ENCODE results near the gene CCDC12. TPM values are rescaled to one million over a fixed set of nuclear protein-coding genes. Genes with fewer than 3 reads are reported as not detected.

Gene CCDC12
- total RNA-seq, 1 donor from 2014 or later = 36.3 TPM

GRCh38 chr3:46962990-46963389 lies 13.6 kb downstream of the CCDC12 start:
- peaks cover 11% of the 10 kb centered on the region for H3K27me3 Mint-ChIP-seq (ENCODE audit: unreplicated experiment)
- peak overlapping the region; percentile 20 for H3K27ac Mint-ChIP-seq (ENCODE audit: unreplicated experiment)
- H3K4me1 Mint-ChIP-seq (ENCODE audit: unreplicated experiment) = peaks cover 35% of the 10 kb centered on the region
- DNase-seq (ENCODE audit: low spot score) = no peak
- peaks cover 28% of the 10 kb centered on the region for H3K36me3 Mint-ChIP-seq (ENCODE audit: low read depth, unreplicated experiment)
- no peak overlapping the region for H3K4me3 Mint-ChIP-seq (ENCODE audit: unreplicated experiment)
- H3K9me3 Mint-ChIP-seq (ENCODE audit: unreplicated experiment) = no peaks in the 10 kb centered on the region
- no peak for TF ChIP-seq CTCF (IDR thresholded peaks at IDR 0.05; ENCODE audit: unreplicated experiment)

GRCh38 chr3:46962427-46962826 lies 14.1 kb downstream of the CCDC12 start:
- no peak for TF ChIP-seq CTCF (IDR thresholded peaks at IDR 0.05; ENCODE audit: unreplicated experiment)
- Mint-ChIP-seq H3K4me1 (ENCODE audit: unreplicated experiment) (peaks cover 33% of the 10 kb centered on the region), H3K4me3 (ENCODE audit: unreplicated experiment) (no peak overlapping the region), H3K9me3 (ENCODE audit: unreplicated experiment) (no peaks in the 10 kb centered on the region), H3K36me3 (ENCODE audit: low read depth, unreplicated experiment) (peaks cover 28% of the 10 kb centered on the region), H3K27ac (ENCODE audit: unreplicated experiment) (no peak overlapping the region), H3K27me3 (ENCODE audit: unreplicated experiment) (peaks cover 11% of the 10 kb centered on the region)
- DNase-seq (ENCODE audit: low spot score) = no peak

- Mint-ChIP-seq H3K27ac (ENCODE audit: unreplicated experiment) (peak overlapping the region; percentile 98), H3K9me3 (ENCODE audit: unreplicated experiment) (no peaks in the 10 kb centered on the region), H3K4me1 (ENCODE audit: unreplicated experiment) (peaks cover 29% of the 10 kb centered on the region), H3K4me3 (ENCODE audit: unreplicated experiment) (peak overlapping the region; percentile 10), H3K27me3 (ENCODE audit: unreplicated experiment) (peaks cover 7% of the 10 kb centered on the region), H3K36me3 (ENCODE audit: low read depth, unreplicated experiment) (peaks cover 26% of the 10 kb centered on the region)
- TF ChIP-seq CTCF (IDR thresholded peaks at IDR 0.05; ENCODE audit: unreplicated experiment) = no peak
- no peak for DNase-seq (ENCODE audit: low spot score)
These were observed 15.7 kb downstream of the CCDC12 start for GRCh38 chr3:46960835-46961234.

GRCh38 chr3:46960081-46960701 lies 16.4 kb downstream of the CCDC12 start:
- Mint-ChIP-seq H3K36me3 (ENCODE audit: low read depth, unreplicated experiment) (peaks cover 21% of the 10 kb centered on the region), H3K4me3 (ENCODE audit: unreplicated experiment) (no peak overlapping the region), H3K4me1 (ENCODE audit: unreplicated experiment) (peaks cover 29% of the 10 kb centered on the region), H3K27me3 (ENCODE audit: unreplicated experiment) (peaks cover 7% of the 10 kb centered on the region), H3K9me3 (ENCODE audit: unreplicated experiment) (no peaks in the 10 kb centered on the region), H3K27ac (ENCODE audit: unreplicated experiment) (peak overlapping the region; percentile 98)
- no peak for TF ChIP-seq CTCF (IDR thresholded peaks at IDR 0.05; ENCODE audit: unreplicated experiment)
- DNase-seq (ENCODE audit: low spot score) = peak; percentile 26

- Mint-ChIP-seq H3K27me3 (ENCODE audit: unreplicated experiment) (peaks cover 9% of the 10 kb centered on the region), H3K27ac (ENCODE audit: unreplicated experiment) (peak overlapping the region; percentile 98), H3K36me3 (ENCODE audit: low read depth, unreplicated experiment) (peaks cover 21% of the 10 kb centered on the region), H3K9me3 (ENCODE audit: unreplicated experiment) (no peaks in the 10 kb centered on the region), H3K4me1 (ENCODE audit: unreplicated experiment) (peaks cover 32% of the 10 kb centered on the region), H3K4me3 (ENCODE audit: unreplicated experiment) (no peak overlapping the region)
- no peak for TF ChIP-seq CTCF (IDR thresholded peaks at IDR 0.05; ENCODE audit: unreplicated experiment)
- no peak for DNase-seq (ENCODE audit: low spot score)
These were observed 17.4 kb downstream of the CCDC12 start for GRCh38 chr3:46959161-46959511.
